HG03025 (cell line): ENCODE measurements around the gene RSU1.

Experiments used
- ATAC-seq: cut with Tn5 transposase; IDR thresholded peaks from one replicate; pipeline ENCODE4 v1.9.1; 2021; ENCODE audit warnings: mild to moderate bottlenecking, moderate library complexity; ENCODE audit not compliant: unreplicated experiment, low FRiP score

RSU1 gene

GRCh38 chr10:16545116-16545736 lies 272.0 kb downstream of the RSU1 start:
- ATAC-seq, result no peak

GRCh38 chr10:16544591-16544990 lies 272.6 kb downstream of the RSU1 start:
- ATAC-seq, result no peak

GRCh38 chr10:16544099-16544498 lies 273.1 kb downstream of the RSU1 start:
- ATAC-seq, result no peak
